ENCODE measurements around the gene CCDC198.

The CCDC198 gene

DNA sequence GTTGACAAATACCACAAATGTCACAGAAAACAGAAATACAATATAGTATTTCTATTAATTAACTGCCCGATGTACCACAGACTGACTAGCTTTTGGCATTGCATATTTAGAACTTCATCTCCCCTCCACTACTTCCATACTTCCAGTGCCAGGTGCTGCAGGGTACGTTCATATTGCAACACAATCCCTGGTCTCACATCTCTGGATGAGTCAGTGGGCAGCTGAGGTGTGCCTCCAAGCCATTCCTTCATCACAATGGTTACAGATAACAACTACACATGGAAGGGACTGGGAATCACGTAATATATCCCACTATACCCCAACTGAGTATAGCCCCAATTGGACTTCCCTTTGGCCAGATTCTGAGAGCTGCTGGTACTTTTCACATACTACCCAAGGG is 31.1 kb downstream of the CCDC198 start:
- no peak for DNase-seq

DNA sequence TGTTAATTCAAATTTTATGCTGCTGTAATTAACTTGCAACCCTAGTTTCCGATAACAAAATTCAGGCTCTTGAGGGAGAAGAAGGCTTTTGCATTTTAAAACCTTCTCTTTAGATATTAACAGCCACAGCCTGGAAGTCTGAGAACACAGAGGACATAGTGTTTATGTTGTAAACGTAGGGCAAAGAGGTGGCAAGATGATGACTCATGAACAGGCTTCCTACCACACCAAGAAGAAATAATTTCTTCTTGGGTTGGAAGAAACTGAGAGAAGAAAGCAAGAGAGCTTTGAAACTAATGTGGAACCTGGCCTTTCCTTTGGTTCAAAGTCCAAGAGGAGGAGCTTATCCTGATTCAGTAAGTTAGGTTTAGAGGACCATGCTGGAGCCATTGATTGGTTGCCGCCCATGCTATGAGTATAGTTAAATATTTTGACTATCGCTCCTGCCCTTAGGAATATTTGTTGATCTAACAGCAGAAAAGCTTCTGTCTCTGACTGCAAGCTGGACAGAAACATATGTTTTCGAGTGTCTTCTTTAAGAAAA is 31.8 kb downstream of the CCDC198 start:
- no peak for DNase-seq

GRCh38 chr14:57435923-57436322 is 57.7 kb downstream of the CCDC198 start:
- DNase-seq: no peak

DNA sequence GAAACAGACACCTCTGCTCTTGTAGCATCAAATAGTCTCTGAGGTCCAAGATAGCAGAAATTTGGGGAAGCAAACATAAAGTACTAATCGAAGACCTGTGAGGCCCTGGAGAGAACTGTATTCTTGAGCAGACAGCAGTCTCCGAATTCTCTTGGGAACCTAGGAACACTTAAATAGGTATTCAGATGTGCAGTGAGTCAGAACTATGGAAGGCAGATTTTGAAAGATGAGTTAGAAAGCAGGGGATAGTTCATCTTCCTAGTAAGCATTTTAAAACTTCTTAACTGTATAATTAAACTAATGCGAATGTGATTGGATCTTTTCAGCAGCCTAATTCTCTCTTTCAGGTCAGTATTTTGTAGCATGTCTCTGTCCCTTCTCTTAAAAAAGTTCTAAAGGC is 72.7 kb downstream of the CCDC198 start:
- DNase-seq: no peak

GRCh38 chr14:57420033-57420432 is 73.6 kb downstream of the CCDC198 start:
- no peak for DNase-seq

All from midbrain (tissue), 1 donor.